Natural killer cell (primary cell): ENCODE data around the gene SIRPB2. TPM values are rescaled to one million over a fixed set of nuclear protein-coding genes. Genes with fewer than 3 reads are reported as not detected.

Experiments
- ATAC-seq, 3 donors: fragments of 150-1000 bp in 2 of 3; fragments of 200-7000 bp in 1 of 3; cut with Tn5 transposase; 1 replicate in 1 of 3; 2 replicates in 2 of 3; pipeline ENCODE4 v1.10.0; 2021; ENCODE audit warnings: mild to moderate bottlenecking in 2 of 3, moderate library complexity in 2 of 3
- DNase-seq, 2 donors: peaks; one replicate each; pipeline versions ENCODE4 v3.0.0 to v3.0.0-alpha.2; 2013 to 2021; ENCODE audit warnings: mixed read lengths in 1 of 2
- H3K27ac ChIP-seq: one replicate; pipeline ENCODE4 v1.5.1; 2013; ENCODE audit warnings: mild to moderate bottlenecking, low read length
- H3K27me3 ChIP-seq: one replicate; pipeline ENCODE4 v1.6.1; 2013; ENCODE audit warnings: low read length; ENCODE audit not compliant: control insufficient read depth, insufficient read depth
- H3K36me3 ChIP-seq: one replicate; pipeline ENCODE4 v1.6.1; 2013; ENCODE audit warnings: low read length; ENCODE audit not compliant: control insufficient read depth, insufficient read depth
- H3K4me1 ChIP-seq: one replicate; pipeline ENCODE4 v1.6.1; 2013; ENCODE audit warnings: low read length; ENCODE audit not compliant: control insufficient read depth, insufficient read depth
- H3K4me3 ChIP-seq: one replicate; pipeline ENCODE4 v1.5.1; 2013; ENCODE audit warnings: low read length
- H3K9me3 ChIP-seq: one replicate; pipeline ENCODE4 v1.6.1; 2013; ENCODE audit warnings: low read length; ENCODE audit not compliant: control insufficient read depth, insufficient read depth
- H3K27ac Mint-ChIP-seq, 2 donors: one replicate each; pipeline ENCODE4 v1.8.0; 2022; ENCODE audit warnings: mild to moderate bottlenecking in 2 of 2, mixed read lengths in 2 of 2, moderate library complexity in 1 of 2
- H3K27me3 Mint-ChIP-seq, 2 donors: one replicate each; pipeline ENCODE4 v1.8.0; 2022; ENCODE audit warnings: low read depth in 2 of 2, mixed read lengths in 2 of 2
- H3K36me3 Mint-ChIP-seq: one replicate; pipeline ENCODE4 v1.8.0; 2022; ENCODE audit warnings: mixed read lengths
- H3K4me1 Mint-ChIP-seq, 2 donors: one replicate each; pipeline ENCODE4 v1.8.0; 2022; ENCODE audit warnings: mixed read lengths in 2 of 2
- H3K4me3 Mint-ChIP-seq: one replicate; pipeline ENCODE4 v1.8.0; 2022; ENCODE audit warnings: mild to moderate bottlenecking, moderate library complexity, mixed read lengths
- H3K9me3 Mint-ChIP-seq, 2 donors: one replicate each; pipeline ENCODE4 v1.8.0; 2022; ENCODE audit warnings: mixed read lengths in 2 of 2
- CTCF ChIP-seq: fragments of 200-600 bp; IDR thresholded peaks from one replicate; pipeline ENCODE4 v1.8.0; 2022; ENCODE audit warnings: antibody characterized with exemption
- WGBS: methylation state at CpG from one replicate; pipeline ENCODE4 v1.1.7; 2013; ENCODE audit warnings: missing lambda C conversion rate; ENCODE audit not compliant: insufficient coverage; 5-methylcytosine and 5-hydroxymethylcytosine counted together
- intact Hi-C: fragments of 100-400 bp; cut with micrococcal nuclease; formaldehyde crosslinking; loops from one replicate; pipeline ENCODE4 v1.14.2; 2022
- total RNA-seq, 4 donors: library from RNA; stranded (reverse); fragments of 120-200 nt in 1 of 4; gene quantifications; one replicate each; pipeline versions ENCODE4 v1.2.3 to v1.2.4, GENCODE V29; 2013 to 2022

Gene SIRPB2
- total RNA-seq, 3 donors from 2014 or later (not counting 1 experiment from before 2014, with no cell fraction given): 1.1 to 2.2 (median 1.5) TPM

GRCh38 chr20:1440024-1440423 is 51.2 kb downstream of the SIRPB2 start:
- no peak for TF ChIP-seq CTCF
- peaks cover 3 to 11% of the 10 kb centered on the region in 2 donors for H3K27me3 Mint-ChIP-seq
- Histone ChIP-seq H3K27ac (no peak overlapping the region), H3K4me1 (peaks cover 4% of the 10 kb centered on the region), H3K36me3 (peaks cover 34% of the 10 kb centered on the region), H3K4me3 (no peak overlapping the region), H3K9me3 (no peaks in the 10 kb centered on the region), H3K27me3 (peaks cover 2% of the 10 kb centered on the region)
- no peaks in the 10 kb centered on the region for H3K9me3 Mint-ChIP-seq
- H3K4me3 Mint-ChIP-seq: no peak overlapping the region
- DNase-seq: peak in 1 of 2 donors; percentile 40
- H3K4me1 Mint-ChIP-seq: peaks cover 4 to 16% of the 10 kb centered on the region in 2 donors
- intact Hi-C loops: no loop called here
- no peak overlapping the region for H3K27ac Mint-ChIP-seq
- H3K36me3 Mint-ChIP-seq: peaks cover 33% of the 10 kb centered on the region
- 82% methylated on average over 6 of the region's 6 CpGs for WGBS
- ATAC-seq: no peak

GRCh38 chr20:1438361-1438760 is 52.9 kb downstream of the SIRPB2 start:
- Mint-ChIP-seq H3K27ac (no peak overlapping the region), H3K27me3 (peaks cover 3 to 16% of the 10 kb centered on the region in 2 donors)

GRCh38 chr20:1437235-1437904 is 53.9 kb downstream of the SIRPB2 start:
- WGBS: 34% methylated on average over 5 of the region's 5 CpGs
- Histone ChIP-seq H3K27ac (no peak overlapping the region), H3K4me1 (peaks cover 15% of the 10 kb centered on the region), H3K36me3 (peaks cover 9% of the 10 kb centered on the region), H3K4me3 (no peak overlapping the region), H3K27me3 (peaks cover 12% of the 10 kb centered on the region), H3K9me3 (no peaks in the 10 kb centered on the region)
- intact Hi-C loops: loop anchor here (1.0 to 2.0 kb wide), 2 partner anchors 45 to 124 kb away; partner anchors contain the start of gene FKBP1A
- Mint-ChIP-seq H3K27me3 (peaks cover 12 to 26% of the 10 kb centered on the region in 2 donors), H3K4me3 (no peak overlapping the region), H3K9me3 (no peaks in the 10 kb centered on the region), H3K36me3 (peaks cover 15% of the 10 kb centered on the region), H3K27ac (no peak overlapping the region), H3K4me1 (peaks cover 13 to 25% of the 10 kb centered on the region in 2 donors)
- ATAC-seq (peak; percentile 70 to 73 (median 70)), DNase-seq (peak; percentile 66 to 91)
- peak; percentile 83 for TF ChIP-seq CTCF

More at GRCh38 chr20:1438361-1438760, 52.9 kb downstream of the SIRPB2 start:
- Histone ChIP-seq H3K4me3 (no peak overlapping the region), H3K4me1 (peaks cover 15% of the 10 kb centered on the region), H3K36me3 (peaks cover 18% of the 10 kb centered on the region), H3K27ac (no peak overlapping the region), H3K27me3 (peaks cover 9% of the 10 kb centered on the region), H3K9me3 (no peaks in the 10 kb centered on the region)
- no peak overlapping the region for H3K4me3 Mint-ChIP-seq
- H3K4me1 Mint-ChIP-seq: peaks cover 13 to 25% of the 10 kb centered on the region in 2 donors
- 63% methylated on average over 1 of the region's 1 CpG for WGBS
- H3K36me3 Mint-ChIP-seq: peaks cover 16% of the 10 kb centered on the region
- ATAC-seq: no peak
- DNase-seq: no peak
- no peaks in the 10 kb centered on the region for H3K9me3 Mint-ChIP-seq
- intact Hi-C loops: no loop called here
- TF ChIP-seq CTCF: no peak
